GM21825 (cell line): Measurements from ENCODE around the gene C2CD2.
"Not testable (repeated sequence)": the region's sequence is repeated elsewhere in the genome, so short reads cannot be mapped to it uniquely, and the experiment has no call there.

Source experiments
- ATAC-seq: cut with Tn5 transposase; IDR thresholded peaks from one replicate; pipeline ENCODE4 v1.9.1; 2021; ENCODE audit warnings: mild to moderate bottlenecking, moderate library complexity; ENCODE audit not compliant: unreplicated experiment

Gene C2CD2

DNA sequence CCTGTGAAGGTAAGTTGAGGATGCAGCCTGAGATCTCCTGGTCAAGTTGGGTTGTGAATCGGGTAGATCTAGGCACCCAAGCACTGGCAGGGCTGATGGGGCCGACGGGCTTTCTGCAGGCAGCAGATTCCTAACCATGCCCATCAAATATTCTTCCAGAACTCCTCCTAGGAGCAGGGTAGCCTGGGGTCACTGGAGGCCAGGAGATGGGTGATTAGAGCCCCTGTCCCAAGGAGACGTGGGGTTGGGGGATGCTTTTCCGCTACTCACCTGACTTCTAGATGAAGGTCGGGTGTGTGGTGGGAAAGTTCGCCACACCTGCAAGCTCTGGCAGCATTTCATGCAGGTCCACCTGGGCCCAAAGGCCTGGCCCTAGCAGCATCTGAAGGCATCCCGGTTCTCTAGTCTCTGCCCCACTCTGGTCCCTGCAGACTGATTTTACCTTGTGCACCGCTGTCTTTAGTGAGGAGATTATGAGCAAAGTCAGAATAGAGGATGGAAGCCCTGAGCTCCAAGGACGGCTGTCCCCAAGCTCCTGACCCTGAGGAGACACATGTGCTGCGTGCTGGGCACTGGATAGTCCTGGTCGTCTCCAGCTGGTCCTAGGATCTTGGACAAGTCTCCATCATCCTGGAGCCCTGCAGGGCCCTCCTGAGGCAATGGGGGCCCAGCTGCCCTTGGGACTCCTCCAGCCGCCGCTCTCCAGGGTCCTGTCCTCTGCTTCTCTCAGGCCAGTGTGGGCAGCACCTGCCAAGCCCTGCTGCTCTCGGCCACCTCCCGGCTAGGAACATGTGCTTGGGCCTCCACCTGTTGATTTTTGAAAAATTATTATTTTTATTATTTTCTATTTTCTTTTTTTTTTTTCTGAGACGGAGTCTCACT is 21.8 kb upstream of the C2CD2 start:
- no peak for ATAC-seq

DNA sequence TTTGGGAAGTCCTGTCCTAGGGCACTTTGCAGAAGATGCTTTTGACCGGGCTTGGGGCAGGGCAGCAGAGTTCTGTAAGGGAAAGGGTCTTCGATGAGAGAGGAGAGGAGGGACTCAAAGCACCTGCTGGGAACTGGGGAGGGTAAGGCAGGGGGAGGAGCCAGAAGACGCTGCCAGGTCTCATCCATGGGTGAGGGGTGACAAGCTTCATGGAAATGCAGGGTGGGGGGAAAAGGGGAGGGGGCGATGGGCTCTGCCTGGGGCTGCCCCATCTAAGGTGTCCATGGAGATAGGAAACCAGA is 20.9 kb upstream of the C2CD2 start:
- ATAC-seq: no peak

DNA sequence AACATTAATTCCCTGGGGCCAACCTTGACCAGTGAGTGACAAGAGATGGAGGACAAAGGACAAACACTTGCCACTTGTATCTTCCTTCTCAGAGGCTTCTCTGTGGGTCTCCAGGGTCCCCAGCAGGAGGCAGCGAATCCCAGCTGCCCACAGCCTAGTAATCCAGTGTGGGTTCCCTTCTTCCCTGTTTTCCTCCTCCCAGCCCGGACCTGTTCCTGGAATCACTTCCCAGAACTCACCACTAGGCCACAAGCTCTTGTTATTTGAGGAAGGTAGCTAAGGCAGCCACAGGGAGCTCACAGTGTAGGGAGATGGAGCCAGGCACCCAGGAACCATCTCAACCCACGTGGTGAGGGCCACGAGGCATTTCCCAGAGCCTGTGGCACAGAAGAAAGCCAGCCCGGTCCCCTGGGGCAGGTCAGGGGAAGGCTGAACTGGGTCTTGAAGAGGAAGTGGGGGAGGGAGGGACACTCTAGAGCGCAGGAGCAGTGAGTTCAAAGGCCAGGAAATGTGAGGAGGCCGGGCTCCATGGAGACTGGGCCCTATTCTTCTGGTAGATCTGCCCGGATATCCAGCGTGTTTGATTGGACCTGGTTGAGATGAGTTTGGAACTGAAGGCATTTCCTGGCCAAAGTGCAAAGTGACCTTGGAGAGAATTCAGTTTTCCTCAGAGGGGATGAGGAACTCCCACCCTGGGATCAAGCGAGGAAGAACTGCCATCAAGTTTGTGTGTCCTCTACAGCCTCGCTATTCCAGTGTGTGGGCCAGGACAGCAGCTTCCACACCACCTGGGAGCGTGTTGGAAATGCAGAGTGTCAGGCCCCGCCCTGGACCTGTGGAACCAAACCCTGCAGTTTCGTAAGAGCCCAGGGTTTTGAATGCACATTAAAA is 20.3 kb upstream of the C2CD2 start:
- no peak for ATAC-seq

DNA sequence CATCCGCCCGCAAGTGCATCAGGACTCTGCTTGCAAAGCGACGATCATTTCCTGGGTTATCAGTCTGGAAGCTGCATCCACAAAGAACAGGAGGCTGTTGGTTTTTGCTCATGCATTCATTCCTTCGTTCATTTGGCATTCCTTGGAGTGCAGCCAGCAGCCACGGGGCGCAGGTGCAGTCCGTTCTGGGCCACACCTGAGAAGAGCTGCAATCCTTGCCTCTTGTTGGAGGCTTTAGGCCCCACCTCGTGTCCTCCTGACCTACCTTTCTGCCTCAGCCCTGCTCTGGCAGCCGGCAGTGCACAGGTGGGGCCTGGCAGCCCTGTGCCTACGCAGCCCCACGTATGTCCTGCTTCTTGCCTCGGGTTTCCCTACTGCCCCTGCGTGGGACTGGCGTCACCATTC is 19.6 kb upstream of the C2CD2 start:
- no peak for ATAC-seq

DNA sequence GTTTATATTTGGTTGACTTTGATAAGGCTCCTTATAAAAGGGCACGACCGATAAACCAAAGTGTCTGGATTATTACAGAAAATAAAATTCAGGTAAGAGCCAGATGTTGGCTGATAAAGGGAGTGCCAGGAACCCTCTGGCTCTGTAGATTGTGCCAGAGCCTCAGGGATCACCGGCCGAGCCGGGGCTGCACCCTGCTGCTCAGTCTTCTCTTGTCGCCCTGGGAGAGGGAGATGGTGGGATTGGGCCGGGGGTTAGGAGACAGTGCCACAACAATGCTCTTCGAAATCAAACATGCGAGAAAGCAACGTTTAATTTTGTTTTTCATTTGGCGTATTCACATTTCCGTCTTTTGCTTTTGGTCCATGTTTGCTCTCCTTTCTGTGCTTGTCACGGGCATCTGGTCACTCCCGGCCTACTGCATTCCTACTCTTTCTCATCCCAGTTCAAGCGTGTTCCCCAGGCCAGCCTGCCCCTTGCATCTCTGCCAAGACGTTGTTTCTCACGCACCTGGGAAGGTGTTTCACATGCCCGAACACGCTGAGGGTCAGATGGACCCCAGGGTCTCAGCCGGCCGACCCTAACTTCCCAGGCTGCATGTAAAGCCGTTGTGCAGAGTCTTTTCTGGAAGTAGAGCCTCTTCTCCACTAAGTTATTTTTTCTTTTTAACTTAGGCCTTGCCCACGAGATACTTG is 18.8 kb upstream of the C2CD2 start:
- no peak for ATAC-seq

DNA sequence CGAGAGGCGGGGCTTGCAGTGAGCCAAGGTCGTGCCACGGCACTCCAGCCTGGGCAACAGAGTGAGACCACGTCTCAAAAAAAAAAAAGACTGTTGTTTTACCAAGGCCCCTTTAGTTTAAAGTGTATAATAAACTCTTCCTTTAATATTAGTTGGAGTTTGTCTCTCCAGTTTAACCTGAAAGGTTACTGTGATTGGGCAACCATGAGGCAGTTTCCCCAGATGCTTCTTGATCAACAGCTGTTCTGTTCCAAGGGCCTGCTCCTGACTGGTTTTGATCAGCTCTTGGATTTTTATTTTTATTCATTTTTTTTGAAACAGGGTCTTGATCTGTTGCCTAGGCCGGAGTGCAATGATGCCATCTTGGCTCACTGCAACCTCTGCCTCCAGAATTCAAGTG is 18.1 kb upstream of the C2CD2 start:
- ATAC-seq: no peak

DNA sequence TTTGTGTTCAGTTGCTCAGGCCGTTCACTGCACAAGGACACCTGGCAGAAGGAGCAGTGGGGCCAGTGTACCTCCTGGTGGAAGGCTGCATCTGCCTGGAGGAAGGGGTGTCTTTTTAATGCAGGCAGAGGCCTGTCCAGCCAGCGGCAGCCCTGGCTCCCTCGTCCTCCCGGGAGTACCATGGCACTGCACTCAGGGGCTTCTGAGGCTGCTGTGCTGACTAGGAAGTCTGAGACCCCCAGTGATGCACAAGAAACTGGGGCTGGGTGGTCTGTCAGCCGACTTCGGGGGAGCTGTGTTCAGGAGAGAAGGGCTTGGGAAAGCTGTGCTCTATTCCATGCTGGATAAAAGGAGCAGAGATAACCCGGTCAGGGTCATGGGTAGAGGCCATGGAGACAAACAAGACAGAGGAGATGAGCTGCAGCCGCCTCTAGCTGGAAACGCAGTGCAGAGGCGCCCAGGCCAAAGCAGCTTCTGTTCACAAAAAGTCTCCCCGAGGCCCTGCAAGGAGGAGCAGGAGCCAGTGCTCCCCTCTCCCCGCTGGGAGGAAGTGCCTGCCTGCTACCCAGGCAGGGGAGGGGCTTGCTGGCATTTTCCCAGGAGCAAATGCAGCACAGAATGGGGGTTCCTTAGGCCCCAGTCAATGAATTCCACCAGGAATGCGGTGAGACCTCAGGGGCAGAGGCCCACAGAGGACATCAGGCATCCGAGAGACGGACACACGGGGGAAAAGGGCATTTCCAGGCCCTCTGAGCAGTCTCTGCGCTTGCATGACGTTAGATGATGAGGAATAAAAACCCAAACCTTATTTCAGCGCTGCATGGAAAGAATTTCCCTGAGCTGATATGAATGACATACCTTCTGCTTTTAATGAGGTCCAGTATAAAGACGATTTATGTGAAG is 17.2 kb upstream of the C2CD2 start:
- ATAC-seq: no peak

DNA sequence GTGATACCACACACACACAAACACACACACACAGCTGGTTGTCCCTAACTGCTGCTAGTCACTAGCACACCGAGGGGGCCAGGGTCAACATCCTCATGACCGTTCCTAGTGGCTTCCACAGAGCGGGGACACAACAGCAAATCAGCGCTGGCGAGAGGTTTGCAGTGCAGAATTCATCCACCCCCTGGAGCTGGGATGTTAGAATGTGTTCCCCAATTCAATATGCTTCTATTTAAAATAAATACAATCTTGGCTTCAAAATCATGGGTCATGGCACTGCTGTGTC is 16.2 kb upstream of the C2CD2 start:
- no peak for ATAC-seq

DNA sequence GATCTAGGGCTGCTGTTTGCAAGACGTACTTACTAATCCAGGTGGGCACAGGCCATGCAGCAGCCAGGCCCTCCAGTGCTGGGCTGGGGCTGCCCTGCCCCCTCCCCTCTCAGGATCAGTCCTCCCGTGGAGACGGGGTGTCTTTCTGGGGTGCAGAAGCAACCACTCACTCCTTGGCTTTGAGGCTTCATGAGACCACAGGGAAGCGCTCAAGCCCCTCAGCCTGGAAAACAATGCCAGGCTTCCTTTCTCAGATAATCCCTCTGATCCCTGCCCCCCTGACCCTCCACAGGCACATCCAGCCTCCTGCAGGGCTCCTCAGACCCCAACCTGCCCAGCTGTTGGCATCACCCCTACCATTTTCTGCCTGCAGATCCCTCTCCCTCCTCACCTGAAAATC is 13.9 kb upstream of the C2CD2 start:
- ATAC-seq: no peak

DNA sequence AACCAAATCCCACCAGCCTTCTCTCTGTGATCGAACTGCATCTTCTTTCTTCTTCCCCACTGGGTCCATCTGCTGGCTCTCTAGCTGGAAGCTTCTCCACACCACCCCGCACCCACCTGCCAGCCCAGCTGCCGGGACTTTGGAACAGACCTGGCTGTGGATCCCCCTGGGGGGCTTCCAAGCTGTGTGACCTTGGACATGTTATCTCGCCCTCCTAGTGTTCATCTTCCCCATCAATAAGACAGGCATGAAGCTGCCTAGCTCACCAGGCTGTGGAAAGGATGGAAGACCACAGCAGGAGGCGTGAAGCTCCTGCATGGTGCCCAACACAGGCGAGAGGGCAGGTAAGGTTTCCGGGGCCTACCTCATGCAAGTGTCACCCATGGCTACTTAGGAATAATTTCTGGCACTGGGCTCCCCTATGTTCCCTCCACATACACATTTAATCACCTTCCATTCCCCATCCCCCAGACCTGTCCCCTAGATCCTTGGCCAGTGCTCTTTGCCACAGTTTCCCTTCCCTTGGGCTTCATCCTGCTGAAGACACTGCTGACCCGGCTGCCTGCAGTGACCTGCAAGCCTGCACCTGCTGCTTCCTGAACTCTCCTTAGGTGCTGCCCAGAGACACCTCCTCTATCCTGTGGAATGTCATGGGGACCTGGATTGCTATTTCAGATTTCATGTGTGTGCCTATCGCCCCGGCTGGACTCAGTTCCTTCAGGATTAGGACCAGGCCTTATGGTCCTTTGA is 13.2 kb upstream of the C2CD2 start:
- no peak for ATAC-seq

DNA sequence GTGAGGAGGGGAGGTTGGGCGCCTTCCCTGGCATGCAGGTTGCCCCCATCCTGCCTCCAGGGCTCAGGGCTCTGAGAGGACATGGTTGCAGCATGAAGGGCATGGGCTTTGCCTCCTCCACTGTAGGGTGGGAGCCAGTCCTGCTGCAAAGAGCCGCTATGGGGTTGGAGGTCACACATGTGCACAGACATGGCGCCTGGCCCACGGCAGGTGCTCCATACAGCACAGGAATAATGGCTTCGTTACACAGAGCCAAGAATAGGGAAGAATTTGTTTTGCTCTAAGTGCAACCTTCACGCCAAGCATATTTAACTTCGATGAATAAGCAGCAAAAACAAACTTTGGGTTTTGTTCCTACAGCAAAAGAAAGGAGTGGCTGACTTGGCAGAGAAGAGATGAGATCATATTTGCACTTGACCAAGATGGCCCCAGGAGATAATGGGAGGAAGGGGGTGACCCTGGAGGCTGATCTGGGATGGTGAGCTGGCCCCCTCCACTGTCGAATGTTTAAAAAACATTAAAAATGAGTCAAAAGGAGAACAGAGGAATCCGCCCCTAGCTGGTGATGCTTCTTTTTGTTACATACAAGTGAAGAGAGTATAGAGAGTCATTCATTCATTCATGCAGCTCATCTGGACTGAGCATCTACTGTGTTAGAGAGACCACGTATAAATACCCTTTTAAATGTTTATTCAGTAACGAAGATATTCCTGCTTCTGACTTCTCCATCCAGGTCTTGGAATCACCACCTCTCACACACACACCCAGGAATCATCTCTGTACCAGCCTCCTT is 12.4 kb upstream of the C2CD2 start:
- no peak for ATAC-seq

DNA sequence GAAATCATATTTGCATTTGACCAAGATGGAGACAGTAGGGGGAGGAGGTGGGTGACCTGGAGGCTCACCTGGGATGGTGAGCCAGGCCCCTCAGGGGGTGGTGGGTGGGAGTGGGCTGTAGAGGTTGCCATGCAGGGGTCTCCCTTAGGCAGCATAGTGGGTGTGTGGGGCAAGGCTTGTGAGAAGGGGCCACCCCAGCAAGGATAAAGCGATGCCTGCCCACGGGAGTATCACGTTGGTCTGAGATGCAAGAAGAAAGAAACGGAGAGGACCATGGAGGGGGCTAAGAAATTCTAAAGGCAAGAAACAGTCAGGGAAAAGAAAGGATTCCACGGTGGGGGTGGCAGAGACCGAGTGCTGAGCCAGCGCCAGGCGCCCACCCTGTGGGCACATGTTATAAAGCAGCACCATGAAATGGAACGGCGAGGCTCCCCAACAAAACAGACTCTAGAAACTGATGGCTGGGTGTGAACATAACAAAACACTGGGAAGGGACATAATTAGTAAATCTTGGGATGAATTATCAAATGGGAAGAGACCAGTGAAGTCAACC is 11.7 kb upstream of the C2CD2 start:
- no peak for ATAC-seq

DNA sequence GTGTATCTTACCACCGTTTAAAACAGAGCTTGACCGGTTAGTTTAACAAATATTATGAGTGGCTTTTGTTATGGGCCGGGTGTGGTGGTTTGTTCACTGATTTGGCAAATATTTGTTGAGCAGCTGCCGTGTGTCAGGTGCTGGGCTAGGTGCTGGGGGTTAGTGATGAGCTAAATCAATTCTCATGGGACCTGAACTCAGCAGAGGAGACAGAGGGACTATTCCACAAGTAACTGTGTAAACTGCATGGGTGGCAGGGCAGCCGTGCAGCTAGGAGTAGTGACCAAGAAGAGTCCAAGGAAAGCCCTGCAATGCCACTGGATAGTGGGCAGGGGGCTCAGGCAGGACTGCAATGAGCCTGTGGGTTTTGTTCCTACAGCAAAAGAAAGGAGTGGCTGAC is 11.2 kb upstream of the C2CD2 start:
- no peak for ATAC-seq

DNA sequence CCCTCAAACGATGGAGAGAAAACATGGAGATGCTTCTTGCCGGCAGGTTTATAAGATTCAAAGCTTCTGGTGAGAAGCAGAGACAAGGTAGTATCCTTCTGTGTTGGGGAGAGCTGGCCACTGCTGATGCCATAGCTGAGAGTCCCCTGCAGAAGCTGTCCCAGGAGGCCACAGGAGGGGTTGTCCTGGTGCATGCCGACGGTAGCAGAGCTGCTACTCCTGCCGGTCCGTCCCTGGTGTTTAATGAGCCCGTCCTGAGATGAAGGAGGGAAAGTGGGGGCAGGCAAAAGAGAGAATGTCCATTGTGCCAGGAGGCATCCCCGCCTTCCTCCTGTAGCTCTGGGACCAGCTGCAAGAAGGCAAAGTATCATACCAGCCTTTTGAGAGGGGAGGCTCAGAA is 10.4 kb upstream of the C2CD2 start:
- ATAC-seq: no peak

DNA sequence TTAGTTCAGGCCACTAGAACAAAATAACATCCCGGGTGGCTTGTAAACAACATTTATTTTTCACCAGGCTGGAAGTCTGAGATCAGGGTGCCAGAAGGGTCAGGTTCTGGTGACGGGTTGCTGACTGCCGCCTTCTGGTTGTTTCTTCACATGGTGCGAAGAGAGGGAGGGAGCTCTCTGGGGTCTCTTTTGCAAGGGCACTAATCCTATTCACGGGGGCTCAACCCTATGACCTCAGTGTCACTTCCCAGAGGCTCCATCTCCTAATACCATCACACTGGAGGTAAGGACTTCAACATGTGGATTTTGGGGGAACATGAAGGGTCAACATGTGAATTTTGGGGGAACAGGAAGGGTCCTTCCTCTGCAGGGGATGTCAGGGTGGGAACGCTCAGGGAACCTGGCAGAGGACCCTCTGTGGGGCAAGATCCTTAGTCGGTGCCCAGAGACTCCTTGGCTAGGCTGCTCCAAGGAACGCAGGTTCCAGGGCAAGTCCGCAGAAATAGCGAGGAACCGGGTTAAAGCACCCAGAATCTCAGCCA is 8.7 kb upstream of the C2CD2 start:
- no peak for ATAC-seq

DNA sequence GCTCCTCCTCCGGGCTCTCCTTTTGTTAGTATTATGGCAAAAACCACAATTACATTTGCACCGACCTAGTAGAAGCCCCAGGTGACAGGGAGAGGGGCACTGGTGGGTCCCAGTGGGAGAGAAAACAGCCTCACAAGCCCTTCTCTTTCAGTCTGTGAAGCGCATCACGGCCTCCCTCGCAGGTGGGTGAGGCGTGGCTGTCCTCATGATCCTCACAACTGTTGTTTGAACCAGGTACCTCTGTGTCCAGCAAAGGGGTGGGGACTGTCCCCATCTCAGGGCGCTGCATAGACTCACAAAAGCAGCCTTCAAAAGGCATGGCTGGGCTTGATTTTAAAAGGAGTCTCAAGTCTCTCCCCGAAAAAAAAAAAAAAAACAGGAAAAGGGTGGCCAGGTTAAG is 7.9 kb upstream of the C2CD2 start:
- no peak for ATAC-seq

DNA sequence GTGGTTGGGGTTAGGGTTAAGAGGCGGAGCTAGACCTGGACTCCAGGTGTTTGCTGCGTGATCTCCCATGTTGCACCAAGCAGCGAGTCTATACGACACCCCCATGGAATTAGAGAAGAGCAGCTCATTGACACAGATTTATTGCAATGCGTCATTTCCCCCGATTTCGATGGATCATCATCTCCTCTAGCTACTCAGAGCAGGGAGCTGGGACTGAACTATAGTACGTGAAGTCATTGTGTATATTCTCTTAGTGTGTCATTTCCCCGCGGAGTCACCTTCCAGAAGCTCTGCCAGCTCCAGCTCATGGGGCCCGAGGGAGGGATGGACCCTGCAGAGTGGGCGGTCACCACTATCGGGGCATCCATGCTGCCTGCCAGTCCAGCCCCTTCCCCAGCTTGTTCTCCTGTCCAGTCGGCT is 7.5 kb upstream of the C2CD2 start:
- ATAC-seq: no peak

DNA sequence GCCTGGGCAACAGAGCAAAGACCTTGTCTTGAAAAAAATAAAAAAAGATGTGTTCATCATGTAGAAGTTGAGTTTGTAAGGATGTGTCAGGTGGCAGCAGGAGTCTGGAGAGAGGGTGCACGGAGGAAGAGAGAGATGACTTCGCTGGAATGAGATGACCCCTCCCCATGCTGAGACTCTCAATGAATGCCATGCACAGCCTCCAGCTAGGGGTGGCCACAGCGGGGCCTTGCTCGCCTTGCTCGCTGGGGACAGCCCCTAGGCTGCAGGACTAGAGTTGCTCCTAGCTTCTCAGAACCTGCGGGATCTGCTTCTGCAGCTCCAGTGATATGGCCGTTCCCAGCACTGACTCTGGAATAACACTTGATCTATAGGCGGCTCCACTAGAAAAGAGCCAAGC is 6.6 kb upstream of the C2CD2 start:
- no peak for ATAC-seq

DNA sequence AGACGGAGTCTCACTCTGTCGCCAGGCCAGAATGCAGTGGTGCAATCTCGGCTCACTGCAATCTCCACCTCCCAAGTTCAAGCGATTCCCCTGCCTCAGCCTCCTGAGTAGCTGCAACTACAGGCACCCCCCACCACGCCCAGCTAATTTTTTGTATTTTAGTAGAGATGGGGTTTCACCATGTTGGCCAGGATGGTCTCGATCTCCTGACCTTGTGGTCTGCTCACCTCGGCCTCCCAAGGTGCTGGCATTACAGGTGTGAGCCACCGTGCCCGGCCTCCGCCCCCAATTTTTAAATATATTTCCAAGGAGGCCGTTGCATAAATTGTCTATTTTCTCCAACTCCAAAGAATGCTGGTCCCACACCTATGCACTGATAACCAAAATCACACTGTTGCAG is 5.9 kb upstream of the C2CD2 start:
- ATAC-seq: not testable (repeated sequence)
